ENCODE measurements around the gene ZNF334. TPM values are rescaled to one million over a fixed set of nuclear protein-coding genes. Genes with fewer than 3 reads are reported as not detected.

ZNF334 gene
- 0.40 TPM for total RNA-seq
- long read RNA-seq, partial matches to known transcripts: 0 of 2 reads
- long read RNA-seq, other reads (novel, unspliced or antisense): 2 of 2 reads

DNA sequence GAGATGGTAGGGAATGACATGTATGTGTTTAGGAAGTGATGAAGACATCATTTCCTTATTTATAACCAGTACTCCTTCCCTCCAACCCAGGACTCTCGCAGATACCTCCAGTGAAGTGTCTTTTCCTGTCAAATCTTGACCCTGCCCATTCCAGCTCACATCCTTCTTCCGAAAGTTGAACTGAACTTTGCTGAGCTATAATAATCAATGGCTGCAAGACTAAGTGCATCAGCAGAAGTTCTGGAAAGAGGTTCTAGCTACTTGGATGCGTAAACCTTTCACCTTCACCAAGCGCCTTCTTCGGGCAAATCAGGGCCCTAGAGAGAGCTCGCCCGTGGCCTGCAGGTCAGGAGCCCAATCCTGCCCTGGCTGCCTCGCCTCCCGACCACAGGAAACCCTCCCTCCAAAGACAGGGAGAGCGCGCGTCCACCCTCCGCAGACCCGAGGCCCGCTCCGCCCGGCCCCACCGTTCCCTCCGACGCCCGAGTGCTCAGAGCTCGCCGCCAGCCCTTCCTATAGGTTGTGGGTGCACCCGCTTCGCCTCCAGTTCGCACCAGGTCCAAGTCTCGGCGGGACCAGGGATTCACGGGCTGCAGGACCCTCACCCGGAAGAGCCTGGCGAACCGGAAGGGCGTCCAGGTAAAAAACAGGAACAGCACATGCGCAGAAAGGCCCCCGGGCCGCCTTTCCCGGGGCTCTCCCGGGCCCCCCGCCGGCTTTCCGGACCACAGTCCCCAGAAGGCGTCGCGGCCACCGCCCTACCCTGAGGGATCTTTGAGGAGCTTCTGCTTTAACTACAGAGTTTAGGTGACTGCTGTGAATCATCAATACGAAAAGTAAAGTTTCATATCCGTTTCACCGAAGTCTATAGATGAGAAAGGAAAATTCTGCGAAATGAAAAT is at the start of gene ZNF334:
Gene ZNF334 (minus strand): TSS at position 617 of the 902 bp plus-strand sequence. CDS start 1,457 bp downstream, outside the sequence.
- intact Hi-C loops (cut with DNase I): no loop called here
- DNase-seq (peak; percentile 81), ATAC-seq (ENCODE audit: poor library complexity) (peak; percentile 98)

DNA sequence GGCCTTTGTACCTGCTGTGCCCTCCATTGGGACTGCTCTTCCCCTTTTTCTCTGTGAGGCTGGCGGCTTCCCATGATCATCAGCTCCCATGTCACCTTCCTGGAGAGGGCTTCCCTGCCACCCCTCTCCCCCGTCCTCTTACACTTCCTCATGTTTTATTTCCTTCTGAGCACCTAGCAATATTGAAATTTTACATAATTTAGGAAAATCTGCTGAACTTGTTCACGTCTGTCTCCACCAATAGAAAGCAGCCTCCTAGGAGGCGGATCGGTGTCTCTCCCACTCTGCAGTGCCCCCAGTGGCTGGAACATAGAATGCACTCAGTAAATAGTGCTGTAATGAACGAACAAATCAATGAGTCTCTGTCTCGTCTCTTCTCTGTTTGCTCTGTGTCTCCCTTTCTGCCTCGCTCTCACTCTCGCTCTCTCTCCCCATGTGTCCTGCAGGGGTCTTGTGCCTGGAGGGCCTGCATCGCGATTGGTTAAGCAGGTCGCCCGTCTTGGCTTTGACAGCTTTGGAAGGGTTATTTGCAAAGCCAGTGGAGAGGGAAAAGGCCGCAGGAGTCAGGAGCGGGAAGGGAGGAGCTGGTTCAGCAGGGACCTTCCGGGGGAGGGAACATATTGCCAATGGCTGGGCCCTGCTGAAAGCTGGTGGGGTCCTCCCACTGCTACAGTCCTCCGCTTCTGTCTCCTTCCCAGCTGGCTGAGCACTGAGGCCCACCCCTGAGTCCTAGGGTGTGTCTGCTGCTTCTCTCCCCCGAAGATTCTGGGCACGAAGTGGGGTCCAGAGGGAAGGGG is 49.2 kb upstream of the ZNF334 start:
- DNase-seq: peak; percentile 66
- intact Hi-C loops (cut with DNase I): no loop called here
- peak; percentile 93 for ATAC-seq (ENCODE audit: poor library complexity)

DNA sequence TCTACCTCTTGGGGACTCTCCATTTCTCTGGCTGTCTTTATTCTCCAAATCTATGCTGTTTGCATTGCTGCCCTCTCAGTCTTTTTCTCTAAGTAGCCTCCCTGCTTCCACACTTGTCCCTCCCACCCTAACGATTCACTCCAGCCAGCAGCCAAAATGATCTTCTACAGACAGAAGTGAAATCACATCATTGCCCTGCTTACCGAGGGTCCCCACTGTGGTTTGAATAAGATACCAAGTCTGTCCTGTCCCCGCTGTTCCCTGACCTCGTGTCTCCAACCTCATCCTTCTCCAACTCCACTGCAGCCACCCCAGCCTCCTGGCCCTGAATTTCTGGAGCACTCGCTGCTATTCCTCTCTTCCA is 48.6 kb upstream of the ZNF334 start:
- DNase-seq (no peak), ATAC-seq (ENCODE audit: poor library complexity) (no peak)
- intact Hi-C loops (cut with DNase I): no loop called here

DNA sequence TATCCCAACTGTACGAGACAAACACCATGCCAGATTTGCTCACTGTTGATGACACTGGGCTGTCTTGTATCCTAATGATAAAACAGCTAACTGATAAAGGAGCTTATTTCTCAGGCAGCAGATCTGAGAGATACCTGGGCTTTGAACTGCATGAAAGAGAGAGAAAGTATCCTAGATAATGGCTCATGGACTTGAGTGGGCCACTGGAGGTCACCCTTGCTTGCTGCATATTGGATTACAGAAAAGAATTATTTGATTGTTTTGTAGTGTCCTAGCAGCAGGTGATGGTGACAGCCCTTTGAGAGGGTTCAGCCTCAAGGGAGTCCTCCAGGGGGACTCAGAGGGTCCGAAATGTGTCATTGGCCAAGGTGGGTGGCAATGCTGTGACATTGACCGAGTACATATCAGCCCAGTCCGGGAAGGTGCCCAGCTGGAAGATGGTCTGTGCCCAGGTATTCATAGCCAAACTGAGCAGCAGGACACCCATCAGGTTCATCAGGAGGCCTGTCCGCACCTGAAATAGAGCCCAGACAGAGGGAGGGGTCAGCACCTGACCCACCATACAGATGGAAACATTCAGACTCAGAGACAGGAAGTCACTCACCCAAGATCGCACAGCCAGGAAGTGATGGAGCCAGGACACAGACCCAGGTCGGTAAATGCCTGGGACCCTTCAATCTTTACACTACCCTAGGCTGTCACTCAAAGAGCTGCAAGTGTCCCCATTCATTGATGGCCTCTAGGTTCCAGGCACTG is 46.5 kb upstream of the ZNF334 start:
- ATAC-seq (ENCODE audit: poor library complexity) (no peak), DNase-seq (no peak)
- intact Hi-C loops (cut with DNase I): loop anchor here (10.0 kb wide), 1 partner anchor 125 kb away; the partner anchor contains the start of gene TP53RK

DNA sequence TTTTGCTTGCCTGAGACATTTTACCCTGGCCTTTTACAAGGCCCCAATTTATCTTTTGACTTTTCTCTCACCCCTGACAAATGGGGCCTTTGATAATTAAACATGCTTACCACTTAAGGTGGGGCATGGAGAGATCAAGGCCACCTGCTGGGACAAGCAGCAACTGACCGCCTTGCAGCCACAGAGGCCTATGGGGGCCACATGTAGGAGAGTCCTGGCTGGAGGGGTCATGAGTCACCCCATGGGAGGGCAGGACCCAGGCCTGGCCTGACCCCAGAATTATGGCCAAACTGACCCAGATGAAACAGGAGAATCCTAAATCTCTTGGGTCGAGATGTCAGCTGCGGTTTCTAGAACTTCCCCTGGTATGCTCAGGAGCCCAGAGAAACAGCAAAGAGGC is 45.6 kb upstream of the ZNF334 start:
- intact Hi-C loops (cut with DNase I): loop anchor here (10.0 kb wide), 1 partner anchor 126 kb away; the partner anchor contains the start of gene TP53RK
- ATAC-seq (ENCODE audit: poor library complexity): no peak
- no peak for DNase-seq

DNA sequence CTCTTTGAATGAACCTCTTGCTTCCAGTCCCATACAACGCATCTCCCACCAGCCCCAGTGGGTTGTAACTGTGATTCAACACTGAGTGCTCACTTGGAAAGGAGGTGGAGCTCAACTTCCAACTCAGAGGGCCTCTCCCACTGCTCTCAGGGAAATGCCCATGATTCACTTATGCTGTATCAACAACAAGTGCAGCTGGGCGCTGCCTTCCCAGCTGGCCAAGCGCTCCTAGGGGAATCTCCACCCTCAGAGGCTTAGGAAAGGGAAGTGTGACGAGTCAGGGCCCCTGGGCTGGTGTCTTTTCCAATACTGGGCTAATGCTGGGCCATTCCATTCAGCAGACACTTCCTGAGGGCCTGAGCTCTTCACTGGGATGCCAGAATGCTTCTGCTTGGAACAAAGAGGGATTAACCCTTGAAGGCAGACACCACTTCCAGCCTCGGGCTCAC is 45.2 kb upstream of the ZNF334 start:
- intact Hi-C loops (cut with DNase I): loop anchor here (10.0 kb wide), 1 partner anchor 126 kb away; the partner anchor contains the start of gene TP53RK
- DNase-seq: peak; percentile 47

DNA sequence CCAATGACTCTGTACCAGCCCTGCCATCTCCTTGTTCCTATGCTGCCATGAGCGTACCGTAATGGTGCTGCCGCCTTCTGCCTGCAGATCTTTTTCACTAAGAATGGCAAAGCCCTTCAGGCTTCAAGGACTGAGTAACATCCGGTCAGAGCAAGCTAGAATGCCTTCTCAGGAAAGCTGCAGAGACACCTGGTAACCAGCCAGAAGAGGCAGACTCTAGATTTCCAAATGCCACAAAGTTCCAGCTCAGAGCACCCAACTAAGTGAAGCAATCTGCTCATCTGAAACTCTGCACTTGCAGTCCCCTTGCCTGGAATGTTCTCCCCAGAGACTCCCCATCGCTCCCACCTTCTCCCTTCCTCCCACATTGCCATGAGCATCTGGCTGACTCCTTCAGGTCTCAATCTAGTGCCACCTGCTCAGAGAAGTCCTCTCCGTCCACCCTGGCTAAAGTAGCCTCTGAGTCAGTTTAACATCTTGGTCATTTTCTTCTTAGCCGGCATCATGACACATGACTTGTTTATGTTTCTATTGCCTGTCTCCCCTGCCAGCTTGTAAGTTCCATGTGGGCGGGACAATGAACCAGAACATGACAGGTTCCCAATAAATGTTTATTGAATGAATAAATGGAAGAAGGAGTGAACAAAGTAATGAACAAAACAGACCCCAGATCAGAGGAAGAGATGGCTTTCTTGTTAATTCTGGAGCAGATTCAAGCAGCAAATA is 44.0 kb upstream of the ZNF334 start:
- no peak for ATAC-seq (ENCODE audit: poor library complexity)
- no peak for DNase-seq
- intact Hi-C loops (cut with DNase I): loop anchor here (10.0 kb wide), 1 partner anchor 127 kb away; the partner anchor contains the start of gene TP53RK

More for the DNA sequence above, 45.2 kb upstream of the ZNF334 start:
- no peak for ATAC-seq (ENCODE audit: poor library complexity)

DNA sequence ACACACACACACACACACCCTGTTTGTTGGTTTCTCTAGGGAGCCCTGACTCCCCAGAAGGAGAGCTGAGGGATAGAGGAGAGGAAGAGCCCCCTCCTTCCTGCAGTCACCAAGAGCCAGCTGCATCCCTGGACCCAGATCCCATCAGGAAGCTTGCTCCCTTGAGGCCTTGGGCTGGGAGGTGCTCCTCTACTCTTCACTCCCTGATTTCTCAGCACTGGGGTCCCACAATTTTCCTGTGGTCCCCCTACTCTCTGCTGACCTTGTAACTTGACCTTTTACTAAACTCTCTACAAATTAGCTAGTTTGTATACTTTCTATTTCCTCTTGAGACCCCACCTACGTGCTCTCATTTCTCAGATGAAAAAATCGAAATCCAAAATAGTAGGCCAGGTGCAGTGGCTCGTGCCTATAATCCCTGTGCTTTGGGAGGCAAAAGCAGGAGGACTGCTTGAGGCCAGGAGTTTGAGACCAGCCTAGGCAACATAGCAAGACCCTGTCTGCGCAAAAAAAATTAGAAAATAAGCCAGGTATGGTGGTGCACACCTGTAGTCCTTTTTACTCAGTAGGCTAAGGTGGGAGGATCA is 42.1 kb upstream of the ZNF334 start:
- DNase-seq (no peak), ATAC-seq (ENCODE audit: poor library complexity) (no peak)
- intact Hi-C loops (cut with DNase I): loop anchor here (10.0 kb wide), 1 partner anchor 129 kb away; the partner anchor contains the start of gene TP53RK

DNA sequence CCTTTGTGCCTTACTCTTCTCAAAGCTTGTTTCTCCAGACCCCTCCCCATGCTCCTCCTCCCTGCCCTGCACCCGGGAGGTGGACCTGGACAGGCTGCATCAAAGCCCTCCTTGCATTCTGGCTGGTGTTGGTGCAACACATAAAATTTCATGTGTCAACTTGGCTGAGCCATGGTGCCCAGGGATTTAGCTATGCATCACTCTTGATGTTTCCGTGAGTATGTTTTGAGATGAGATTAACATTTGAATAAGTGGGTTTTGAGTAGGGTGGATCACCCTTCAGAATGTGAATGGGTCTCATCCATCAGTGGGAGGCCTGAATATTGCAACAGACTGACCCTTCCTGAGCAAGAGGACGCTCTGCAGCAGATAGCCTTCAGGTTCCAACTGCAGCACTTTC is 41.5 kb upstream of the ZNF334 start:
- ATAC-seq (ENCODE audit: poor library complexity) (no peak), DNase-seq (no peak)
- intact Hi-C loops (cut with DNase I): loop anchor here (10.0 kb wide), 1 partner anchor 130 kb away; the partner anchor contains the start of gene TP53RK

DNA sequence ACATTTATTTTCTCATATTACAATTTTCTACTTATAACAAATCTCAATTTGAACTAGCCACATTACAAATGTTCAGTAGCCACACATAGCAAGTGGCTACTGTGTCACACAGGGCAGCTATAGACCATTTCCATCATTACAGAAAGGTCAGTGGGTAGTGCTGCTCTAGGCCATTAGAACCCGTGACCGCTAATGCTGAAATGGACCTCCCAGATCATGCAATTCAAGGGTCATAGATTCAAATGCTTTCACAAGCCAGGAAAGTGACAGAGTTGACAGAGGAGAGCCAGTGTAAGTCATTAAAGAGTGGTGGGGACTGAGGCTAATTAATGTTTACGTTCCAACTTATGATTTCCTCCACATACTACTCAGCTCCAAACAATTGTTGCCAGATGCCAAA is 40.6 kb upstream of the ZNF334 start:
- intact Hi-C loops (cut with DNase I): loop anchor here (10.0 kb wide), 1 partner anchor 131 kb away; the partner anchor contains the start of gene TP53RK
- no peak for ATAC-seq (ENCODE audit: poor library complexity)
- no peak for DNase-seq

DNA sequence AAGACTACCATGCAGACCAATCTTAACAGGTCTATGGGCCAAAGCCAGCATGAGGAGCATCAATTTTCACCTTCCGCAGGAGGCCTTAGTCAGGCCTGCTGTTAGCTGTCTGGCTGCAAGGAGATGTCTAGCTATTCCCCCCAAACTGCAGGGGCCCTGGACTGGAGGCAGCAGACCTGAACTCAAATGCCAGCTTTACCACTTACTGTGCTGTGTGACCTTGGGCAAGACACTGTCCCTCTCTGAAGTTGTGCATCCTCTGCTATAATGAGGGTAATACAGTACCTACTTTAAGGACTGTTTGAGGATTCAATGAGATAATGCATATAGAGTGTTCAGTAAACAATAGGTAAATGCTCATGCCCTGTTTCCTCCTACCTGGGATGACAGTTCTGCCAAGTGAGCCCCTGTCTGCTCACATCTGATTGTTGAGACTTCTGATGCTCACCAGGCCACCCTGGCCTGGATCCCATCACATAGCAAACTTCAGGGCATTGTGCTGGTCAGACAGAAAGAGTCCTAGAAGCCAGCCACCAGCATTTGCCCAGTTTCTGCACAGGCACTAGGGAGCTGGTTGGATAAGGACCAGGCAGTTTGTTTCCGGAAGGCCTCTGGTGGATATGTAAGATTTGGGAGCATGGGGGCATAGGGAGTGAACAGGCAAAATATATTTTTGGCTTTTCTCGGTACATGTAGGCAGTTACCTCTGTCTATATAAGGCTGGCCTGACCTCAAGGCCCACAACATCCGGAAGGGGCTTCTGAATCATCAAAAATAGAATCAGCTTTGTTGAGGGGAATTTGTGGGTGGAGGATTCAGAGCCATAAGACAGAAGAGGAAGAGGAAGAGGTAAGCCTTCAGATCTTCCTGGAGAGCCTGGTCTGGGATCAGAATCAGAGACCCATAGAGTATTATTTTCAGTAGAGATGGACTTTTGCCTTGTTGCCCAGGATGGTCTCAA is 39.4 kb upstream of the ZNF334 start:
- ATAC-seq (ENCODE audit: poor library complexity) (no peak), DNase-seq (no peak)
- intact Hi-C loops (cut with DNase I): loop anchor here (10.0 kb wide), 1 partner anchor 132 kb away; the partner anchor contains the start of gene TP53RK

DNA sequence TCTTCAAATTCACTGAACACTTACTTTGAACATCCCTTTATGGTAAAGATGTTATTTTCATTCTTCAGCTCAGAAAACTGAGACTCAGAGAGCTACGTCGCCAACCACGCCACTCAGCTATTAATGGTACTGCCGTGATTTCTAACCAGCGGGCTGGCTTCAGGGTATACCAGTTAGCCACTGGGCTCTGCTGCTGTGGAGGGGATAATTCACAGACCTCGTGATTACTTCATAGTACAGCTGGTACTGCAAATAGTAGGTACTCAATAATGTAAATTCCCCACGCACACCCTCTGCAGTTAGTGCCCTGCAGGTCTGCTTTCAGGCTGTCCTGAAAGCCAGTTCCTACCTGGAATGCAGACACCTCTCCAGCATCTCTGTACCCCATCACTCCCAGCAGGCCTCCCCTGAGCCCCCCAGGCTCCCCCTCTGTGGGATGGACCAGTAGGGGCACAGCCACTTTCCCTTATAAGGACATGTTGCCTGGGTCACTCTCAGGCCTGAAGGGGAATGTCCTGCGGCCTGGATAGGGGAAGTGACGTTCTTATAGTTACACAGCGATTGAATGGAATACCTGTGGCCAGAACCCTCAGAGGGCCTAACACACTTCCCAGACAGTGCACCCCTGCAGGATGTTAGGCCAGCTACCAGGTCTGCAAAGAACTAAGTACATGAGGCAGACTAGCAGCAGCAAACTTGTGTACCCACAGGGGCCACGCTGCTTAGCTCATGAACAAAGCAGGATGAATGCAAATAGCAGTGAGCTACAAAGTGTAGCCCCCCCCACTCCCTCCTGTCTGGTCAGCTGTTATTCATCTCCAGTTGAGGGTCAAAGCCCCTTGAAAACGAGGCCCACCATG is 38.4 kb upstream of the ZNF334 start:
- intact Hi-C loops (cut with DNase I): loop anchor here (10.0 kb wide), 1 partner anchor 133 kb away; the partner anchor contains the start of gene TP53RK
- DNase-seq (no peak), ATAC-seq (ENCODE audit: poor library complexity) (no peak)

DNA sequence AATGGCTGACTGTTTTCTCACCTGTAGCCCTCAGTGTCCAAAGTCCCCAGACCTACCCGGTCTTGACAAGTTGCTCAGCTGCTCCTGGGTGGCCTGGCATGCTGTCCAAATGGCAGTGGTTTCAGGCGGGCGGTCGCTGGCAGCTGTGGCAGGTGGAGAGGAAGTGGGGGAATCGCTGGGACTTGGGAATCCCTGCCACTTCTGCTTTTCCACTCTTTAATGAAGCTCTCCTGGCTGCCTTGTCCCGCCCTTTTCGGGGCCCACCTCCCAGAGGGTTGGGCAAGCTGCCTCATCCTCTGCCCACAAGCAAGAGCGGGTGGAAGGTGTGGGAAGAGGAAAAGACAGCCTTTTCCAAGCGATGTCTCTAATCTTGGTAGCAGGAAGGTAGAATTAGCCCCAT is 37.1 kb upstream of the ZNF334 start, which contains the start of gene OCSTAMP:
Gene OCSTAMP (minus strand): TSS at position 194 of the 400 bp plus-strand sequence. CDS start 94 bp downstream, at position 100.
- ATAC-seq (ENCODE audit: poor library complexity) (no peak), DNase-seq (peak; percentile 41)
- intact Hi-C loops (cut with DNase I): loop anchor here (10.0 kb wide), 1 partner anchor 134 kb away; the partner anchor contains the start of gene TP53RK

DNA sequence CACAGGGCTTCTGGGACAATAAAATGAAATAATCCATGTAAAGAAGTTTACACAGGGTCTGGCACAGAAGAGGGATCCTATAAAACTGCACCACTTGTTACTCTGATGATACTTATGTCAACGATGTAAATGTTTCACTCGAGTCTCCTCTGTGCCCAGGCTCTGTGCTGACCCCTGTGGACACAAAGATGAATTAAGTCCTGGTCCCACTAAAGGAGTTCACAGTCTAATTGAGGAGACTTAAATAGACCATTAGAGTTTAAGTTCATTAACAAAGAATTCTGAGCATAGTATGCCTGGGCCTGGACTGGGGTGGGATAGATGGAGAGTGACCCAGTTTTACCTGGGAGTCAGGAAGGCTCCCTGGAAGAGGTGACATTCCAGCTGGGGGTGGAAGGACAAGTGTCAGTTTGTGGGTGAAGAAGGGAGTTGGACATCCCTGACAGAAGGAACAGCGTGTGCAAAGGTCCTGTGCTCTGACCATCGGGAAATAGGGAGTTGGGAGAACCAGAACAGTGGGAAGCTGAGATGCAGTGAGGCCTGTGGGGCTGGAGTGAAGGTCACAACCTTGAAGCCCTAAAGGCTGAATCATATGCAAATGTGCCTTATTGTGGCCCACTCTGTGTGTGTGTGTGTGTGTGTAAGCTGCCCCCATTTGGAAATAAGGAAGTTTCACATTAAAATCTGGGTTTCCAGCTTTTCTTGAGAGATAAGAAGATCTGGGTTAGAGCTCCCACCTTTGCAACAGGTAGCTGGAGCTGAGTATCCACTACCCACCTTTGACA is 36.0 kb upstream of the ZNF334 start:
- ATAC-seq (ENCODE audit: poor library complexity) (no peak), DNase-seq (no peak)
- intact Hi-C loops (cut with DNase I): no loop called here

All from Right ventricle myocardium superior (tissue), 1 donor.